SK-N-SH (cell line): ENCODE results near the gene KCNC4. TPM values are rescaled to one million over a fixed set of nuclear protein-coding genes. Genes with fewer than 3 reads are reported as not detected.

Experiments
- CTCF ChIA-PET: fragments of 300-600, 350-600 bp; formaldehyde crosslinking; extraction: SDS; loops from one replicate; lab custom pipeline; 2021; lab: Yijun Ruan, JAX
- POLR2A ChIA-PET: fragments of 350-600 bp; sonication (Branson Sonifier 250); formaldehyde crosslinking; extraction: SDS; loops from one replicate; lab custom pipeline; 2020; ENCODE audit warnings: antibody characterized with exemption, inconsistent platforms; lab: Yijun Ruan, JAX
- DNase-seq: peaks from one replicate; pipeline ENCODE4 v3.0.0; 2012
- H2AFZ ChIP-seq: fragments of 200-600 bp; sonication (generic); 2 replicates; pipeline ENCODE4 v1.8.1; 2016; ENCODE audit warnings: antibody characterized with exemption, mild to moderate bottlenecking, low read depth
- H3F3A ChIP-seq: fragments of 200-600 bp; sonication (generic); replicated peaks from 2 replicates; pipeline ENCODE3; 2016; ENCODE audit warnings: antibody characterized with exemption, mild to moderate bottlenecking; ENCODE audit not compliant: insufficient read depth
- H3K27ac ChIP-seq, 2 experiments: fragments of 200-500 bp in 1 of 2; fragments of 200-600 bp in 1 of 2; sonication (Bioruptor generic) in 1 of 2; sonication (generic), shearing (Covaris generic) in 1 of 2; 2 replicates each; pipeline versions ENCODE4 v1.5.1 to v1.6.1; 2014 to 2016; ENCODE audit warnings: low read depth in 2 of 2, inconsistent platforms in 1 of 2, low read length in 1 of 2, mild to moderate bottlenecking in 1 of 2, mixed read lengths in 1 of 2
- H3K27me3 ChIP-seq: fragments of 200-600 bp; sonication (generic), shearing (Covaris generic); 2 replicates; pipeline ENCODE4 v1.6.1; 2016; ENCODE audit warnings: mixed run types; ENCODE audit not compliant: insufficient read depth
- H3K36me3 ChIP-seq, 2 experiments: fragments of 200-500 bp in 1 of 2; fragments of 200-600 bp in 1 of 2; sonication (Bioruptor generic) in 1 of 2; sonication (generic) in 1 of 2; replicated peaks in 1 of 2; 2 replicates each; pipeline versions ENCODE3 to v1.5.1; 2014 to 2016; ENCODE audit warnings: low read length in 1 of 2, mild to moderate bottlenecking in 1 of 2; ENCODE audit not compliant: insufficient read depth in 2 of 2, control insufficient read depth in 1 of 2
- H3K4me1 ChIP-seq, 2 experiments: fragments of 200-500 bp in 1 of 2; fragments of 200-600 bp in 1 of 2; sonication (Bioruptor generic) in 1 of 2; sonication (generic), shearing (Covaris generic) in 1 of 2; 2 replicates each; pipeline versions ENCODE4 v1.5.1 to v1.6.1; 2014 to 2016; ENCODE audit warnings: low read depth in 1 of 2, low read length in 1 of 2, mixed run types in 1 of 2; ENCODE audit not compliant: insufficient read depth in 2 of 2, control insufficient read depth in 1 of 2
- H3K4me2 ChIP-seq: fragments of 200-600 bp; sonication (generic), shearing (Covaris generic); 2 replicates; pipeline ENCODE4 v1.6.1; 2017; ENCODE audit warnings: mixed run types
- H3K4me3 ChIP-seq, 2 experiments: fragments of 200-500 bp in 1 of 2; fragments of 200-600 bp in 1 of 2; sonication (Bioruptor generic) in 1 of 2; sonication (generic), shearing (Covaris generic) in 1 of 2; 2 replicates each; pipeline versions ENCODE4 v1.5.1 to v1.8.1; 2014 to 2016; ENCODE audit warnings: low read depth in 2 of 2, inconsistent platforms in 1 of 2, low read length in 1 of 2, mild to moderate bottlenecking in 1 of 2, mixed read lengths in 1 of 2, moderate library complexity in 1 of 2
- H3K79me2 ChIP-seq: fragments of 200-600 bp; sonication (generic); 2 replicates; pipeline ENCODE4 v1.8.1; 2017; ENCODE audit warnings: mild to moderate bottlenecking; ENCODE audit not compliant: insufficient read depth
- H3K9ac ChIP-seq: fragments of 200-600 bp; sonication (generic); 2 replicates; pipeline ENCODE4 v1.6.1; 2017; ENCODE audit warnings: mixed run types
- H3K9me2 ChIP-seq: fragments of 200-600 bp; sonication (generic); 2 replicates; pipeline ENCODE4 v1.6.1; 2017; ENCODE audit warnings: mixed run types
- H3K9me3 ChIP-seq: fragments of 200-600 bp; sonication (generic); 2 replicates; pipeline ENCODE4 v1.6.1; 2017; ENCODE audit warnings: mixed run types, mild to moderate bottlenecking, moderate library complexity
- H4K20me1 ChIP-seq: fragments of 200-600 bp; sonication (generic); 2 replicates; pipeline ENCODE4 v1.6.1; 2017; ENCODE audit warnings: mild to moderate bottlenecking, mixed run types; ENCODE audit not compliant: insufficient read depth
- CHD2 ChIP-seq: fragments of 150-350 bp; IDR thresholded peaks from 2 replicates; pipeline ENCODE4 v1.6.1; 2018; ENCODE audit warnings: low read length; ENCODE audit not compliant: partially characterized antibody
- ELF1 ChIP-seq: IDR thresholded peaks from 2 replicates; pipeline ENCODE4 v1.4.0; 2012
- EP300 ChIP-seq, 2 experiments: IDR thresholded peaks; 2 replicates each; pipeline versions ENCODE4 v1.4.0 to v1.6.1; 2012; ENCODE audit warnings: borderline replicate concordance in 1 of 2, low read depth in 1 of 2, low read length in 1 of 2
- FOSL2 ChIP-seq: IDR thresholded peaks from 2 replicates; pipeline ENCODE4 v1.4.0; 2012; ENCODE audit warnings: low read depth, mild to moderate bottlenecking, moderate library complexity, borderline replicate concordance
- FOXM1 ChIP-seq: IDR thresholded peaks from 2 replicates; pipeline ENCODE4 v1.4.0; 2012; ENCODE audit warnings: low read depth, mild to moderate bottlenecking
- GABPA ChIP-seq: IDR thresholded peaks from 2 replicates; pipeline ENCODE4 v1.4.0; 2012; ENCODE audit warnings: low read depth, mild to moderate bottlenecking
- MAX ChIP-seq: IDR thresholded peaks from 2 replicates; pipeline ENCODE4 v1.4.0; 2012; ENCODE audit warnings: low read depth
- MXI1 ChIP-seq: IDR thresholded peaks from 2 replicates; pipeline ENCODE4 v1.6.1; 2012; ENCODE audit warnings: mild to moderate bottlenecking, low read depth, low read length, improper control_type of control experiment
- POLR2AphosphoS5 ChIP-seq: IDR thresholded peaks from 2 replicates; pipeline ENCODE4 v1.6.1; 2012; ENCODE audit warnings: low read depth, low read length
- RCOR1 ChIP-seq: fragments of 150-350 bp; IDR thresholded peaks from 2 replicates; pipeline ENCODE4 v1.6.1; 2017; ENCODE audit warnings: antibody characterized with exemption, low read length
- REST ChIP-seq: IDR thresholded peaks from 2 replicates; pipeline ENCODE4 v1.6.1; 2012; ENCODE audit warnings: mild to moderate bottlenecking, low read depth, low read length, moderate library complexity
- RXRA ChIP-seq: IDR thresholded peaks from 2 replicates; pipeline ENCODE4 v1.4.0; 2012; ENCODE audit warnings: low read depth, mild to moderate bottlenecking, borderline replicate concordance
- SIN3A ChIP-seq: IDR thresholded peaks from 2 replicates; pipeline ENCODE4 v1.6.1; 2012; ENCODE audit warnings: low read depth, mild to moderate bottlenecking, low read length, moderate library complexity, borderline replicate concordance
- TAF1 ChIP-seq: IDR thresholded peaks from 2 replicates; pipeline ENCODE4 v1.6.1; 2012; ENCODE audit warnings: low read depth, mild to moderate bottlenecking, low read length, moderate library complexity, borderline replicate concordance
- TCF12 ChIP-seq: IDR thresholded peaks from 2 replicates; pipeline ENCODE4 v1.4.0; 2012
- USF1 ChIP-seq: IDR thresholded peaks from 2 replicates; pipeline ENCODE4 v1.4.0; 2012; ENCODE audit warnings: low read depth, borderline replicate concordance
- USF2 ChIP-seq: fragments of 150-350 bp; IDR thresholded peaks from 2 replicates; pipeline ENCODE4 v1.6.1; 2017; ENCODE audit warnings: antibody characterized with exemption, low read length, low read depth, borderline replicate concordance
- WGBS: methylation state at CpG from one replicate; pipeline ENCODE4 v1.1.6; 2017; ENCODE audit warnings: low lambda C conversion rate; 5-methylcytosine and 5-hydroxymethylcytosine counted together
- polyA plus RNA-seq, 3 experiments: library from polyadenylated mRNA; depleted of rRNA; stranded (reverse); fragments of >200 nt; gene quantifications; 2 replicates each; pipeline ENCODE4 v1.2.3, GENCODE V29; 2012
- TF ChIP-seq, protein P1 (sequence below): fragments of 200-600 bp; sonication (generic); IDR thresholded peaks from 2 replicates; pipeline ENCODE4 v1.6.1; 2017; ENCODE audit warnings: antibody characterized with exemption, mild to moderate bottlenecking, moderate library complexity

The KCNC4 gene
- polyA plus RNA-seq, 1 of the 3 experiments (the other 2 are of a cell fraction): 0.51 TPM

DNA sequence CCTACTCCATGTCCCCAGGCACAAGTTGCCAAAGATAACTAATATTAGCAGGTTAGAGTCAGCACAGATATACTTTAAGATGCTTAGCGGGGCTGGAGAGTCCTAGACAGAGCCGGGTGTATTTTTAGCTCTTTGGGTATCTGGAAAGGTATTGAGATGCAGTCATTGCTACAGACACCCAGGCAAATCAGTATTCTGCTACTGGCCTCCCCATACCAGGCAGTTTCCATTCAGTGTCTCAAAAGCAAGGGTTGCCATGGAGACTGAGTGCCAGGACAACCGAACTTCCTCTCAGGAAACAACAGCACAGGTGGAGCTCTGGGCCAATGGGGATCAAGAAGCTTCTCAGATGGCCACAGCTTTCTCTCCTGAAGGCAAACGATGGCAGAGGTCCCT is 45.3 kb downstream of the KCNC4 start:
- Histone ChIP-seq H3K9me2 (no peaks in the 10 kb centered on the region), H3K27me3 (peaks cover 4% of the 10 kb centered on the region; the same call in 1 of the 2 replicates), H3K9ac (no peak overlapping the region), H3F3A (no peaks in the 10 kb centered on the region), H3K4me1 (peaks cover 0 to 34% of the 10 kb centered on the region in 2 experiments; a peak in 1 of 4 replicates), H4K20me1 (no peaks in the 10 kb centered on the region), H3K4me3 (no peak overlapping the region), H2AFZ (no peak overlapping the region), H3K36me3 (no peaks in the 10 kb centered on the region), H3K9me3 (no peaks in the 10 kb centered on the region), H3K79me2 (no peaks in the 10 kb centered on the region), H3K27ac (no peak overlapping the region), H3K4me2 (no peak overlapping the region)
- ChIA-PET POLR2A (no interaction called here), CTCF (interaction anchor here (0.8 to 2.4 kb wide), 5 partner anchors 48 to 157 kb away, joined by 3 to 13 read pairs (median 5); partner anchors contain the start of gene RBM15)
- 48% methylated on average over 4 of the region's 4 CpGs for WGBS
- no peak for DNase-seq
- TF ChIP-seq MAX: no peak
- TF ChIP-seq RCOR1: no peak
- TF ChIP-seq FOXM1: no peak
- no peak for TF ChIP-seq TAF1
- TF ChIP-seq USF1: no peak
- TF ChIP-seq TCF12: no peak
- no peak for TF ChIP-seq FOSL2

GRCh38 chr1:110258734-110259133 is 48.6 kb downstream of the KCNC4 start:
- POLR2A ChIA-PET: no interaction called here
- no peak for TF ChIP-seq MAX
- no peak for TF ChIP-seq USF1
- no peak for TF ChIP-seq TCF12
- TF ChIP-seq USF2: no peak
- TF ChIP-seq, protein P1, sequence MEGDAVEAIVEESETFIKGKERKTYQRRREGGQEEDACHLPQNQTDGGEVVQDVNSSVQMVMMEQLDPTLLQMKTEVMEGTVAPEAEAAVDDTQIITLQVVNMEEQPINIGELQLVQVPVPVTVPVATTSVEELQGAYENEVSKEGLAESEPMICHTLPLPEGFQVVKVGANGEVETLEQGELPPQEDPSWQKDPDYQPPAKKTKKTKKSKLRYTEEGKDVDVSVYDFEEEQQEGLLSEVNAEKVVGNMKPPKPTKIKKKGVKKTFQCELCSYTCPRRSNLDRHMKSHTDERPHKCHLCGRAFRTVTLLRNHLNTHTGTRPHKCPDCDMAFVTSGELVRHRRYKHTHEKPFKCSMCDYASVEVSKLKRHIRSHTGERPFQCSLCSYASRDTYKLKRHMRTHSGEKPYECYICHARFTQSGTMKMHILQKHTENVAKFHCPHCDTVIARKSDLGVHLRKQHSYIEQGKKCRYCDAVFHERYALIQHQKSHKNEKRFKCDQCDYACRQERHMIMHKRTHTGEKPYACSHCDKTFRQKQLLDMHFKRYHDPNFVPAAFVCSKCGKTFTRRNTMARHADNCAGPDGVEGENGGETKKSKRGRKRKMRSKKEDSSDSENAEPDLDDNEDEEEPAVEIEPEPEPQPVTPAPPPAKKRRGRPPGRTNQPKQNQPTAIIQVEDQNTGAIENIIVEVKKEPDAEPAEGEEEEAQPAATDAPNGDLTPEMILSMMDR: no peak
- no peak for TF ChIP-seq REST
- TF ChIP-seq CHD2: peak; percentile 20
- TF ChIP-seq RXRA: no peak
- no peak for TF ChIP-seq POLR2AphosphoS5
- TF ChIP-seq MXI1: peak; percentile 32; the same call in 1 of the 2 replicates
- no peak for TF ChIP-seq EP300 (IDR thresholded peaks at IDR 0.05; ENCODE audit: borderline replicate concordance in 1 of 2, low read depth in 1 of 2, low read length in 1 of 2)
- TF ChIP-seq GABPA: no peak
- TF ChIP-seq ELF1: no peak
- TF ChIP-seq RCOR1: peak; percentile 63; the same call in 1 of the 2 replicates
- no peak for TF ChIP-seq SIN3A

More at GRCh38 chr1:110258734-110259133, 48.6 kb downstream of the KCNC4 start:
- no peak overlapping the region for H3K4me3 ChIP-seq
- WGBS: 19% methylated on average over 2 of the region's 2 CpGs
- peak; percentile 70 for DNase-seq
- CTCF ChIA-PET: interaction anchor here (0.6 to 3.3 kb wide), 5 partner anchors 9 to 237 kb away, joined by 3 to 22 read pairs (median 6); no protein-coding TSS in a partner anchor
- H3K27ac ChIP-seq: peak overlapping the region in 1 of 2 experiments; percentile 55; a peak in 1 of 4 replicates
- H3K27me3 ChIP-seq: peaks cover 4% of the 10 kb centered on the region; the same call in 1 of the 2 replicates
- H3K9ac ChIP-seq: no peak overlapping the region
- no peaks in the 10 kb centered on the region for H3K9me2 ChIP-seq
- no peaks in the 10 kb centered on the region for H3K79me2 ChIP-seq
- H3K36me3 ChIP-seq: no peaks in the 10 kb centered on the region
- H3K9me3 ChIP-seq: no peaks in the 10 kb centered on the region
- H3K4me2 ChIP-seq: no peak overlapping the region
- H3K4me1 ChIP-seq: peaks cover 0 to 30% of the 10 kb centered on the region in 2 experiments; a peak in 2 of 4 replicates
- H4K20me1 ChIP-seq: no peaks in the 10 kb centered on the region
- H3F3A ChIP-seq: no peaks in the 10 kb centered on the region
- H2AFZ ChIP-seq: no peak overlapping the region
